ENCODE data around the gene MAP2. TPM values are rescaled to one million over a fixed set of nuclear protein-coding genes. Genes with fewer than 3 reads are reported as not detected.

MAP2 gene
- total RNA-seq, 1 donor from 2014 or later: 58.1 TPM

DNA sequence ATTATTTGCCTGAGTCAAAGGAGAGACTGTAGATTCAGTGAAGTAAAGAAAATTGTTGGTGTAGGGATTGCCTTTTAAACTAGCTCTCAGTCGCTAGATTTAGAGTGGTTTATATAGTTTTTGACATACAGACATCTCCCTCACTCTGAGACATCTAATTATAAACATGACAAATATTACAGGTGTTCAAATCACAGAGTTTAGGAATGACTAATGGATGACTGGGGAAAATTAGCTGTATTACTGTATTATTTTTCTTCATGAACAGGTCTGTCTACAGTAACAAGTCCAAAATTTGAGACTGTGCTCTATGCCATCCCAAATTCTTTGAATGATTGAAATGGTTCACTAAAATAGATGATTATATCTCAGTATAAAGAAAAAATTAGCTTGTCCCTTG, 40.0 kb downstream of the MAP2 start:
- no peaks in the 10 kb centered on the region for H3K27me3 ChIP-seq (ENCODE audit: control insufficient read depth, insufficient read depth, low read length)
- no peak for DNase-seq (ENCODE audit: low read depth)
- TF ChIP-seq, protein P1, sequence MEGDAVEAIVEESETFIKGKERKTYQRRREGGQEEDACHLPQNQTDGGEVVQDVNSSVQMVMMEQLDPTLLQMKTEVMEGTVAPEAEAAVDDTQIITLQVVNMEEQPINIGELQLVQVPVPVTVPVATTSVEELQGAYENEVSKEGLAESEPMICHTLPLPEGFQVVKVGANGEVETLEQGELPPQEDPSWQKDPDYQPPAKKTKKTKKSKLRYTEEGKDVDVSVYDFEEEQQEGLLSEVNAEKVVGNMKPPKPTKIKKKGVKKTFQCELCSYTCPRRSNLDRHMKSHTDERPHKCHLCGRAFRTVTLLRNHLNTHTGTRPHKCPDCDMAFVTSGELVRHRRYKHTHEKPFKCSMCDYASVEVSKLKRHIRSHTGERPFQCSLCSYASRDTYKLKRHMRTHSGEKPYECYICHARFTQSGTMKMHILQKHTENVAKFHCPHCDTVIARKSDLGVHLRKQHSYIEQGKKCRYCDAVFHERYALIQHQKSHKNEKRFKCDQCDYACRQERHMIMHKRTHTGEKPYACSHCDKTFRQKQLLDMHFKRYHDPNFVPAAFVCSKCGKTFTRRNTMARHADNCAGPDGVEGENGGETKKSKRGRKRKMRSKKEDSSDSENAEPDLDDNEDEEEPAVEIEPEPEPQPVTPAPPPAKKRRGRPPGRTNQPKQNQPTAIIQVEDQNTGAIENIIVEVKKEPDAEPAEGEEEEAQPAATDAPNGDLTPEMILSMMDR (IDR thresholded peaks at IDR 0.05; ENCODE audit: insufficient read depth, low read length, poor library complexity, severe bottlenecking): no peak
- no peak overlapping the region for H3K4me3 ChIP-seq (ENCODE audit: low read depth, low read length)
- H3K36me3 ChIP-seq (ENCODE audit: control insufficient read depth, insufficient read depth, low read length): no peaks in the 10 kb centered on the region

- no peak for DNase-seq (ENCODE audit: low read depth)
- no peaks in the 10 kb centered on the region for H3K36me3 ChIP-seq (ENCODE audit: control insufficient read depth, insufficient read depth, low read length)
- TF ChIP-seq, protein P1 (IDR thresholded peaks at IDR 0.05; ENCODE audit: insufficient read depth, low read length, poor library complexity, severe bottlenecking): no peak
- no peaks in the 10 kb centered on the region for H3K27me3 ChIP-seq (ENCODE audit: control insufficient read depth, insufficient read depth, low read length)
- no peak overlapping the region for H3K4me3 ChIP-seq (ENCODE audit: low read depth, low read length)
Measured at GRCh38 chr2:209468846-209469245, 45.0 kb downstream of the MAP2 start.

DNA sequence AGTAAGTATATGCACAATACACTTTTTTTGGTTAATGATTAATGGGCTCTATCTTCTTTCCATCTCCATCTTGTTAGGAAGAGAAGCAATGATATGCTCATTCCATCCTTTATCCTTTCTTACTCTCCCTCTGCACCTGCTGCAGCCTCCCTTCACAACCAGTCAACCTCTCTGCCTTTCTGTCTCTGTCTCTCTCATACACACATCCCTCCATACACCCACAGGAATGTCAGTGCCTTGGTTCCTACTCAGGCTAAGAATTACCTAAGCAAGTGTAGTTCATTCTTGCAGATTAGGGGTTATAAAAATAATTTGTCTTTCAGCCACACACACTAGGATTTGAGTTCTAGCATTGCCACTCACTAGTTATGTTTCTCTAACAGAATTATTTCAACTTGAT, 45.6 kb downstream of the MAP2 start:
- TF ChIP-seq, protein P1 (IDR thresholded peaks at IDR 0.05; ENCODE audit: insufficient read depth, low read length, poor library complexity, severe bottlenecking): no peak
- H3K27me3 ChIP-seq (ENCODE audit: control insufficient read depth, insufficient read depth, low read length): no peaks in the 10 kb centered on the region
- no peak overlapping the region for H3K4me3 ChIP-seq (ENCODE audit: low read depth, low read length)
- no peak for DNase-seq (ENCODE audit: low read depth)
- no peaks in the 10 kb centered on the region for H3K36me3 ChIP-seq (ENCODE audit: control insufficient read depth, insufficient read depth, low read length)

GRCh38 chr2:209470466-209470865, 46.6 kb downstream of the MAP2 start:
- H3K27me3 ChIP-seq (ENCODE audit: control insufficient read depth, insufficient read depth, low read length): no peaks in the 10 kb centered on the region
- no peak overlapping the region for H3K4me3 ChIP-seq (ENCODE audit: low read depth, low read length)
- no peaks in the 10 kb centered on the region for H3K36me3 ChIP-seq (ENCODE audit: control insufficient read depth, insufficient read depth, low read length)
- no peak for DNase-seq (ENCODE audit: low read depth)
- TF ChIP-seq, protein P1 (IDR thresholded peaks at IDR 0.05; ENCODE audit: insufficient read depth, low read length, poor library complexity, severe bottlenecking): no peak

- Histone ChIP-seq H3K36me3 (ENCODE audit: control insufficient read depth, insufficient read depth, low read length) (no peaks in the 10 kb centered on the region), H3K27me3 (ENCODE audit: control insufficient read depth, insufficient read depth, low read length) (no peaks in the 10 kb centered on the region), H3K4me3 (ENCODE audit: low read depth, low read length) (no peak overlapping the region)
- DNase-seq (ENCODE audit: low read depth): no peak
- TF ChIP-seq, protein P1 (IDR thresholded peaks at IDR 0.05; ENCODE audit: insufficient read depth, low read length, poor library complexity, severe bottlenecking): no peak
Measured at GRCh38 chr2:209471037-209471436, 47.2 kb downstream of the MAP2 start.

- no peaks in the 10 kb centered on the region for H3K36me3 ChIP-seq (ENCODE audit: control insufficient read depth, insufficient read depth, low read length)
- TF ChIP-seq, protein P1 (IDR thresholded peaks at IDR 0.05; ENCODE audit: insufficient read depth, low read length, poor library complexity, severe bottlenecking): no peak
- H3K27me3 ChIP-seq (ENCODE audit: control insufficient read depth, insufficient read depth, low read length): no peaks in the 10 kb centered on the region
- no peak for DNase-seq (ENCODE audit: low read depth)
- no peak overlapping the region for H3K4me3 ChIP-seq (ENCODE audit: low read depth, low read length)
Measured at GRCh38 chr2:209472112-209472832, 48.4 kb downstream of the MAP2 start.
